Mucosa of descending colon (tissue), 3 donors: ENCODE measurements around the gene DMTF1. TPM values are rescaled to one million over a fixed set of nuclear protein-coding genes. Genes with fewer than 3 reads are reported as not detected.
"Not testable (repeated sequence)": the region's sequence is repeated elsewhere in the genome, so short reads cannot be mapped to it uniquely, and the experiment has no call there.

ENCODE experiments used
- ATAC-seq: fragments of 200-7000 bp; cut with Tn5 transposase; one replicate; pipeline ENCODE4 v1.9.1; 2020; ENCODE audit warnings: mild to moderate bottlenecking, moderate library complexity
- DNase-seq, 3 donors: peaks; one replicate each; pipeline ENCODE4 v3.0.0-alpha.2; 2020
- H3K36me3 ChIP-seq: fragments of 200-600 bp; one replicate; pipeline ENCODE4 v1.8.0; 2021; ENCODE audit warnings: low read depth, mild to moderate bottlenecking
- H3K4me1 ChIP-seq: fragments of 200-600 bp; one replicate; pipeline ENCODE4 v1.8.0; 2021; ENCODE audit warnings: low read depth, mild to moderate bottlenecking
- H3K4me3 ChIP-seq: fragments of 200-600 bp; one replicate; pipeline ENCODE4 v1.8.0; 2021; ENCODE audit warnings: mild to moderate bottlenecking
- H3K9me3 ChIP-seq: fragments of 200-600 bp; one replicate; pipeline ENCODE4 v1.8.0; 2021; ENCODE audit warnings: mild to moderate bottlenecking
- CTCF ChIP-seq: fragments of 200-600 bp; IDR thresholded peaks from one replicate; pipeline ENCODE4 v1.8.0; 2022; ENCODE audit warnings: antibody characterized with exemption, mild to moderate bottlenecking
- intact Hi-C, 2 donors: fragments of 100-400 bp; cut with DNase I in 1 of 2; cut with micrococcal nuclease in 1 of 2; formaldehyde crosslinking; loops; one replicate each; pipeline versions ENCODE4 v1.11.0 to v1.11.1; 2022; cut with DNase I, micrococcal nuclease
- total RNA-seq, 3 donors: library from RNA; stranded (reverse); fragmentation: NEBNext Ultra II Directional in 2 of 3; extraction: Animal tissue kit (Norgen Biotek cat#: 25700) in 2 of 3; gene quantifications; one replicate each; pipeline versions ENCODE4 v1.2.1 to v1.2.4, GENCODE V29; 2021 to 2023
- donor health status: DM: no; HTN: no; CAD: no; lungs with moderate emphysema.
- donor health status: DM: no; HTN: no; CAD: no.
- donor health status: DM: no; HTN: yes; CAD: no.

The DMTF1 gene
- total RNA-seq, 3 donors from 2014 or later = 48.4 to 94.5 (median 91.9) TPM

- no peak for ATAC-seq
- H3K9me3 ChIP-seq = no peaks in the 10 kb centered on the region
- no peak for TF ChIP-seq CTCF
- H3K4me3 ChIP-seq = no peak overlapping the region
- no peaks in the 10 kb centered on the region for H3K36me3 ChIP-seq
- intact Hi-C loops = no loop called here
- H3K4me1 ChIP-seq = no peaks in the 10 kb centered on the region
- DNase-seq = no peak
Measured at GRCh38 chr7:87111877-87112276, 40.4 kb upstream of the DMTF1 start.

DNA sequence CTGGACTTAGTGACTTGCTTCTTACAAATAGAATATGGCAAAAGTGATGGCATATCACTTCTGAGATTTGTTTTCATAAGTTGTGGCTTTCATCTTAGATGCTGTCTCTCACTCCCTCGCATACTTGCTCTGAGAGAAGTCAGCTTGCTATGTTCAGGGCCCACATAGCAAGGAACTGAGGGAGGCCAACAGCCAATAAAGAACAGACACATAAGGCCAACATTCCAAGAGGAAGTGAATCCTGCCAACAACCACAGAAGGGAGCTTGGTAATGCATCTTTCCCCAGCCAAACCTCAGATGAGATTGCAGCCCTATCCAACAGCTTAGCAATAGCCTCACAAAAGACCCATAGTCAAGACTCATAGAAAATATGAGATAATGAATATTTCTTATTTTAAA is 39.2 kb upstream of the DMTF1 start:
- no peak overlapping the region for H3K4me3 ChIP-seq
- no peaks in the 10 kb centered on the region for H3K36me3 ChIP-seq
- ATAC-seq (no peak), DNase-seq (no peak)
- intact Hi-C loops = no loop called here
- H3K4me1 ChIP-seq = no peaks in the 10 kb centered on the region
- no peaks in the 10 kb centered on the region for H3K9me3 ChIP-seq
- TF ChIP-seq CTCF = no peak

GRCh38 chr7:87113904-87114303 is 38.3 kb upstream of the DMTF1 start:
- intact Hi-C loops, H3K4me3 ChIP-seq, H3K4me1 ChIP-seq: not testable (repeated sequence)

DNA sequence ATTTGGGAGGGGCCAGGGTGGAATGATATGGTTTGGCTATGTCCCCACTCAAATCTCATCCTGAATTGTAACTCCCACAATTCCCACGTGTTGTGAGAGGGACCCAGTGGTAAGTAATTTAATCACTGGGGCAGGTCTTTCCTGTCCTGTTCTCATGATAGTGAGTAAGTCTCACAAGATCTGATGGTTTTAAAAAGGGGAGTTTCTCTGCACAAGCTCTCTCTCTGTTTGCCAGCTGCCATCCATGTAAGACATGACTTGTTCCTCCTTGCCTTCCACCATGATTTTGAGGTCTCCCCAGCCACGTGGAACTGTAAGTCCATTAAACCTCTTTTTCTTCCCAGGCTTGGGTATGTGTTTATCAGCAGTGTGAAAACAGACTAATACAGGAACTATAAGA is 36.5 kb upstream of the DMTF1 start:
- not testable (repeated sequence) for H3K4me3 ChIP-seq, H3K9me3 ChIP-seq

More at GRCh38 chr7:87113904-87114303, 38.3 kb upstream of the DMTF1 start:
- not testable (repeated sequence) for H3K36me3 ChIP-seq, ATAC-seq, H3K9me3 ChIP-seq, DNase-seq

DNA sequence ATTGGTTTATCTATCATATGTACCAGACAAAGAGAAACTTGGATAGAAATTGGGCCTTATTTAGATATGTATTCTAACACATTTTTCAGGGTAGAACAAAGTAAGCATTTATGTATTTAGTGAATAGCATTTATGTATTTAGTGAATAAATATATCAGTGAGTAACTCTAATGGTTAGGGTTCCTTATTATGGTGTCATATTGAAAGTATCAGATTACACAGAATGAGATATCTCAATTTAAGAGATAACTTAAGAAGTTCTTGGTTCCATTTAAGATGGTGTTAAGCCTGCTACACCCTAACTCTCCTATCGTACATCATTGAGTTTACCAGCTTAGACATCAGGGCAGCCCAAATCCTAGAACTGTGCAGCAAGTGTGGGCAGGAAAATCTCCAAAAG is 35.9 kb upstream of the DMTF1 start:
- no peak for DNase-seq
- H3K4me3 ChIP-seq = no peak overlapping the region
- TF ChIP-seq CTCF = no peak

More for the DNA sequence above, 36.5 kb upstream of the DMTF1 start:
- intact Hi-C loops, H3K36me3 ChIP-seq, ATAC-seq, H3K4me1 ChIP-seq, DNase-seq: not testable (repeated sequence)

GRCh38 chr7:87119581-87119980 is 32.7 kb upstream of the DMTF1 start:
- H3K4me3 ChIP-seq = no peak overlapping the region
- H3K9me3 ChIP-seq = no peaks in the 10 kb centered on the region
- H3K4me1 ChIP-seq = no peaks in the 10 kb centered on the region
- TF ChIP-seq CTCF = no peak
- no peak for DNase-seq
- H3K36me3 ChIP-seq = no peaks in the 10 kb centered on the region
- intact Hi-C loops = no loop called here
- no peak for ATAC-seq

More for the DNA sequence above, 35.9 kb upstream of the DMTF1 start:
- no peak for ATAC-seq
- Histone ChIP-seq H3K36me3 (no peaks in the 10 kb centered on the region), H3K9me3 (no peaks in the 10 kb centered on the region), H3K4me1 (no peaks in the 10 kb centered on the region)
- intact Hi-C loops = no loop called here

DNA sequence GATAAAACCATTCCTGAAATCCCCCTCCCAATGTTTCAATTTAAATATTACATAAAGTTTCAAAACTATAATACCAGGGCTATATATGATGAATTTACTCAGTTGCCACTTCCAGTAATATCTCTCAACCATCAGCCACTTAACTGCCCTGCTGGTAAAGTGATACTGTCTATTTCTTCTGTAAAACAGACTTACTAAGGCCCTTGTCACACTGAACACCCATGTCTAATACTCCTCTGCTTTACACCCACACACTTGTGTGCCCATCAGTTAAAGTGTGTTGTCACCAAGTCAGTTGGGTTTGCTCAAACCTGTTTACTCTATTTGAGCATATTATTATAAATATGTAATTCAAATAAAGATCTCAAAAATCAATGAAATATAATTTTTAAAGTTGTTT is 29.1 kb upstream of the DMTF1 start:
- ATAC-seq = no peak
- Histone ChIP-seq H3K36me3 (no peaks in the 10 kb centered on the region), H3K4me1 (no peaks in the 10 kb centered on the region), H3K9me3 (no peaks in the 10 kb centered on the region), H3K4me3 (no peak overlapping the region)
- no peak for TF ChIP-seq CTCF
- intact Hi-C loops = no loop called here
- no peak for DNase-seq
